Ovary (tissue), 9 donors: ENCODE results near the gene WNT7A. TPM values are rescaled to one million over a fixed set of nuclear protein-coding genes. Genes with fewer than 3 reads are reported as not detected.

ENCODE experiments used
- DNase-seq, 5 donors: peaks; one replicate each; pipeline ENCODE4 v3.0.0-alpha.2; 2019 to 2020
- H3K27ac ChIP-seq, 2 donors: fragments of 200-600 bp; one replicate each; pipeline versions ENCODE4 v1.5.1 to v1.8.0; 2019 to 2022
- H3K27me3 ChIP-seq: fragments of 200-600 bp; one replicate; pipeline ENCODE4 v1.8.0; 2022
- H3K36me3 ChIP-seq: fragments of 200-600 bp; sonication (generic); one replicate; pipeline ENCODE4 v1.5.1; 2019
- H3K4me1 ChIP-seq: one replicate; pipeline ENCODE4 v1.8.1; 2013; ENCODE audit warnings: mild to moderate bottlenecking, moderate library complexity; ENCODE audit not compliant: insufficient read depth
- H3K4me3 ChIP-seq: fragments of 200-600 bp; sonication (generic); one replicate; pipeline ENCODE4 v1.5.1; 2017
- H3K9me3 ChIP-seq, 2 donors: fragments of 200-600 bp in 1 of 2; sonication (generic) in 1 of 2; one replicate each; pipeline versions ENCODE4 v1.5.1 to v1.8.1; 2013 to 2019; ENCODE audit warnings: mild to moderate bottlenecking in 1 of 2, moderate library complexity in 1 of 2
- CTCF ChIP-seq, 3 donors: fragments of 450-650 bp in 2 of 3; fragments of 200-600 bp in 1 of 3; IDR thresholded peaks; one replicate each; pipeline versions ENCODE4 v1.5.1 to v1.8.0; 2016 to 2022; ENCODE audit warnings: antibody characterized with exemption in 3 of 3, mild to moderate bottlenecking in 1 of 3
- EP300 ChIP-seq: sonication (generic); formaldehyde crosslinking; IDR thresholded peaks from one replicate; pipeline ENCODE4 v1.6.1; 2017; ENCODE audit warnings: antibody characterized with exemption
- POLR2A ChIP-seq: fragments of 450-650 bp; IDR thresholded peaks from one replicate; pipeline ENCODE4 v1.6.1; 2017; ENCODE audit warnings: antibody characterized with exemption, mild to moderate bottlenecking, moderate library complexity
- WGBS, 3 donors: extraction: QIAGEN DNeasy Blood & Tissue Kit in 1 of 3; methylation state at CpG; one replicate each; pipeline versions ENCODE4 v1.1.5 to v1.1.7; 2013 to 2017; 5-methylcytosine and 5-hydroxymethylcytosine counted together
- intact Hi-C, 4 donors: fragments of 100-400 bp; cut with DNase I; formaldehyde crosslinking; loops; one replicate each; pipeline versions ENCODE4 v1.11.0 to v1.15.1; 2022 to 2023
- polyA plus RNA-seq, 2 donors: library from polyadenylated mRNA; stranded (reverse); fragments of 200-250 nt in 1 of 2; fragments of 350-450 nt in 1 of 2; fragmentation: Illumina TruSeq in 1 of 2; extraction: RNeasy Lipid Tissue Mini Kit (QIAGEN cat#74804) in 1 of 2; gene quantifications; one replicate each; pipeline ENCODE4 v1.2.3, GENCODE V29; 2013 to 2014
- total RNA-seq, 7 donors: library from RNA; depleted of rRNA in 2 of 7; stranded (reverse); fragments of >200 nt in 2 of 7; fragmentation: NEBNext Ultra II Directional in 3 of 7; extraction: Animal tissue kit (Norgen Biotek cat#: 25700) in 3 of 7; gene quantifications; one replicate each; pipeline versions ENCODE4 v1.1.0 to v1.2.4, GENCODE V29; 2016 to 2023
- donor health status: DM: no; HTN: no; CAD: no; lungs with moderate emphysema.
- donor health status: DM: no; HTN: no; CAD: no.
- donor health status: Bipolar disorder and iron deficiency.
- donor health status: DM: yes; HTN: yes; CAD: no.
- donor health status: DM: no; HTN: no; CAD: no.
- donor health status: DM: yes; HTN: yes; CAD: no.

WNT7A gene
- total and polyA plus RNA-seq, 9 donors, result 0.22 to 0.83 (median 0.34) TPM; not detected in 6

DNA sequence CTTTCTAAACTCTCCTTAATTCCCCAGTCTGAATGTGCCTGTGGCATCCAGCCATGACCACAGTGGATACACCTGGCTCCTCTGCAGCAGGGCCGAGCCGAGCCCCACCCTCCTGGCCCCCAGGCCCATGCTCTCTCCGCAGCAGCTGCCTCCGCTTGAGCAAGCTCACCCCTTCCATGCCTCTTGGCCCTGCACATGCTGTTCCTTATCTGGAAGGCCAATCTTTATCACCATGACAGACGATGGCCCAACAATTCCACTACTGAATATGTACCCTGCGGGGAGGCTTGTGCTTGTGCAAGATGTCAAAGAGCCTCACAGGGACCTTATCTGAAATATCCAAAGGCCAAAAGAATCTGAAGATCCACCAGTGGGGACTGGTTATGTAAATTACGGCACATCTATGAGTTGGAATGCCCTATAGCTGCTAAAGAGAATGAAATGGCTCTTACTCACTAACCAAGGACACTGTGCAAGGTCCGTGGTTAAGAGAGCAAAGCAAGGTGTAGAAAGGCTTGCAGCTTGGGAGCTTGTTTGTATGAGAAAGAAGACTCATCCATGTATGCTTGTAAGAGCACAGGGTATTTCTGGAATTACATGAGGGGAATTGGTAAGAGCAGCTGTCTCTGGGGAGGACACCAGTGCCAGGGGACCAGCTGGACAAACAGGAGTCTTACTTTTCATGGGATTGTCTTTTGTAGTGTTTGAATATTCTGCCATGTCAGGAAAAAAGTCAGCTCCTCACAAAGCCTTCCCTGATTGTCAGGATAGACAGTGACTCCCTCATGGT is 55.2 kb downstream of the WNT7A start:
- WGBS, 3 donors, result 67 to 71% (median 70%) methylated on average over 8 of the region's 8 CpGs
- no peak for DNase-seq

DNA sequence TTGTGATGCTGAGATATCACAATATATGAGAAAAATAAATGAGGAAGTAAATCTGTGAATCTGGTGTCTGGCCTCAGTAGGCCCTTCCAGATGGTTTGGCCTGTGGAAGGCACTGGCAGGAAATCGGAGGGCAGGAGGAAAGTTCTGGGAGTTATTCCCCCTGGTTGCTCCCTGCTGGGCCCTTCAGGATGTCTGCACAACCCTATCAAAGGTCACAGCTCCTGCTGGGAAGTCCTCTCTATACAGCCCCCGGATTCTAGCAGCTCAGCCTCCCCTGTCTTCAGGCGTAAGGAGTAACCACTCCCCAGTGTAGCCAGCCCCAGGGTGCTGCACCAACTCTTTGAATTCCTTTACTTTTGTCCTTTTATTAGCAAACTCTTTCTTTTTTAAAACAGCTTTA is 56.2 kb downstream of the WNT7A start:
- no peaks in the 10 kb centered on the region for H3K36me3 ChIP-seq
- TF ChIP-seq CTCF (IDR thresholded peaks at IDR 0.05), result no peak
- no peak overlapping the region for H3K27ac ChIP-seq
- DNase-seq, result no peak
- H3K27me3 ChIP-seq, result no peaks in the 10 kb centered on the region
- intact Hi-C loops, result no loop called here
- 59 to 70% (median 68%) methylated on average over 3 of the region's 3 CpGs for WGBS, 3 donors
- H3K4me3 ChIP-seq, result no peak overlapping the region
- H3K9me3 ChIP-seq, result no peaks in the 10 kb centered on the region
- H3K4me1 ChIP-seq, result no peaks in the 10 kb centered on the region

More for the DNA sequence above, 55.2 kb downstream of the WNT7A start:
- H3K27me3 ChIP-seq, result no peaks in the 10 kb centered on the region
- TF ChIP-seq CTCF (IDR thresholded peaks at IDR 0.05) (no peak), EP300 (no peak), POLR2A (no peak)
- H3K4me1 ChIP-seq, result no peaks in the 10 kb centered on the region
- H3K9me3 ChIP-seq, result no peaks in the 10 kb centered on the region
- no peak overlapping the region for H3K27ac ChIP-seq
- H3K36me3 ChIP-seq, result no peaks in the 10 kb centered on the region
- H3K4me3 ChIP-seq, result no peak overlapping the region
- intact Hi-C loops, result no loop called here

DNA sequence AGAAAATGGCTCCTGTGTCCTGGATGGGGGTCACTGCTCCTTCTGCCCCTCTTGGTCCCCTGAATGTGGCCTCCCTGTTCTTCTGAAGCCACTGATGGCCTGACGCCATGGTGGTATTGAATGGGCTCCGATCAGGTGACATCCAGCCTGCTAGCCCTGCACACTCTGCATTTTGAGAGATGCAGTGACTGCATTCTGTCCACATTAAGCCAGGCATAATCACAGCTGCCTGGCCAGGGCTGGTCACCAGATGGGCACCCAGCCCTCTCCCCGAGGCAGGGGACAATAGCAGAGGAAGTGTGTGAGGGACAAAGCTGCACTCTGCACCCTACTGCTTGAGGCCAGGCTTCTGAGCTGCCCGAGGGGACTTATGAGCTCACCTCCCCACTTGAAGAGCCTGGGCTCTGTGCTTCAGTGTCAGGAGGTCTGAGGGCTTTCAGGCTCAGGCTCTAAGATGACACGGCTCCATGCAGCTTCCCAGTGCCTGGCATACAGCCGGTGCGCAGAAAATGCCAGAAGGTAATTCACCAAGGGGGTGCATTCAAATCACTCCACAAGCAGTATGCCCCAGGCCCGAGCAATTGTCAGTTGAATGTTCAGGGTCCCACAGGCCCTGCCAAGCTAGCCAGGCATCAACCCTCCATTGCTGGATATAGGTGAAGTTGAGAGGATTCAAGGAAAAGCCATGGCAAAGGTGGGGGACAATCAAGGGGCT is 56.8 kb downstream of the WNT7A start:
- TF ChIP-seq CTCF (IDR thresholded peaks at IDR 0.05) (no peak), EP300 (no peak), POLR2A (no peak)
- no peak for DNase-seq
- no peaks in the 10 kb centered on the region for H3K4me1 ChIP-seq
- H3K27me3 ChIP-seq, result no peaks in the 10 kb centered on the region
- no peak overlapping the region for H3K4me3 ChIP-seq
- H3K9me3 ChIP-seq, result no peaks in the 10 kb centered on the region
- no peak overlapping the region for H3K27ac ChIP-seq
- intact Hi-C loops, result no loop called here
- WGBS, 3 donors, result 78 to 84% (median 84%) methylated on average over 7 to 8 of the region's 8 CpGs
- H3K36me3 ChIP-seq, result no peaks in the 10 kb centered on the region

DNA sequence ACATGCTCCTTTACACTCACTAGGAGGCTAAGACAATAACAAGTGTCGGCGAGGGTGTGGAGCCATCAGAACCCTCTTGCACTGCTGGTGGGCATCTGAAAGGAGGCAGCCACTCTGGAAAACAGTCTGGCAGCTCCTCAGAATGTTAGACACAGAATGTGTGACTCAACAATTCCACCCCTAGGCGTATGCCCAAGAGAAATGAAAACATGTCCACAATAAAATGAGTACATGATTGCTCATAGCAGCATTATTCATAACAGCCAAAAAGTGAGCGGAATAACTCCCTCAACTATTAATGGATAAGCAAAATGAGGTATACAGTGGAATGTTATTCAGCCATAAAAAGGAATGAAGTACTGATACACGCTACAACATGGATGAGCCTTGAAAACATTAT is 57.8 kb downstream of the WNT7A start:
- H3K27me3 ChIP-seq, result no peaks in the 10 kb centered on the region
- TF ChIP-seq CTCF (IDR thresholded peaks at IDR 0.05), result no peak
- no peak for TF ChIP-seq POLR2A
- no peak for TF ChIP-seq EP300
- H3K36me3 ChIP-seq, result no peaks in the 10 kb centered on the region
- no peak for DNase-seq
- no peaks in the 10 kb centered on the region for H3K9me3 ChIP-seq
- no peak overlapping the region for H3K4me3 ChIP-seq
- WGBS, 3 donors, result 82 to 85% (median 84%) methylated on average over 5 of the region's 5 CpGs
- intact Hi-C loops, result no loop called here
- H3K4me1 ChIP-seq, result no peaks in the 10 kb centered on the region
- no peak overlapping the region for H3K27ac ChIP-seq
